Measurements from ENCODE around the gene ACP7. TPM values are rescaled to one million over a fixed set of nuclear protein-coding genes. Genes with fewer than 3 reads are reported as not detected.
A peak's percentile ranks its signal among the peaks of the same experiment; 100 is the strongest.

ACP7 gene
- total and polyA plus RNA-seq, 12 donors = not detected

- Histone ChIP-seq H3K27me3 (no peaks in the 10 kb centered on the region), H3K4me3 (no peak overlapping the region), H3K4me1 (replicated peaks in 1 of 2) (peaks cover 9 to 25% of the 10 kb centered on the region in 2 donors), H3K27ac (no peak overlapping the region), H3K9me3 (replicated peaks in 1 of 3) (no peaks in the 10 kb centered on the region), H3K36me3 (replicated peaks in 1 of 2) (no peaks in the 10 kb centered on the region)
- intact Hi-C loops (cut with DNase I) = no loop called here
- TF ChIP-seq POLR2A (IDR thresholded peaks at IDR 0.05) (no peak), CTCF (IDR thresholded peaks at IDR 0.05) (no peak)
- DNase-seq = no peak
- 92 to 96% (median 94%) methylated on average over 3 of the region's 3 CpGs for WGBS, 4 donors
These were observed 63.3 kb downstream of the ACP7 start for GRCh38 chr19:39147480-39147879.

GRCh38 chr19:39148939-39149529 is 64.9 kb downstream of the ACP7 start:
- H3K4me3 ChIP-seq = no peak overlapping the region
- TF ChIP-seq POLR2A (IDR thresholded peaks at IDR 0.05) (no peak), CTCF (IDR thresholded peaks at IDR 0.05) (no peak)
- H3K4me1 ChIP-seq (replicated peaks in 1 of 2) = peaks cover 9 to 25% of the 10 kb centered on the region in 2 donors
- no peak overlapping the region for H3K27ac ChIP-seq
- intact Hi-C loops (cut with DNase I) = no loop called here
- 94 to 98% (median 96%) methylated on average over 10 of the region's 10 CpGs for WGBS, 4 donors
- no peaks in the 10 kb centered on the region for H3K36me3 ChIP-seq (replicated peaks in 1 of 2)
- no peaks in the 10 kb centered on the region for H3K9me3 ChIP-seq (replicated peaks in 1 of 3)
- no peak for DNase-seq
- H3K27me3 ChIP-seq = no peaks in the 10 kb centered on the region

- Histone ChIP-seq H3K27me3 (no peaks in the 10 kb centered on the region), H3K9me3 (replicated peaks in 1 of 3) (no peaks in the 10 kb centered on the region), H3K27ac (peak overlapping the region in 1 of 5 donors; percentile 19), H3K4me1 (replicated peaks in 1 of 2) (peaks cover 9 to 27% of the 10 kb centered on the region in 2 donors), H3K4me3 (no peak overlapping the region), H3K36me3 (replicated peaks in 1 of 2) (no peaks in the 10 kb centered on the region)
- TF ChIP-seq CTCF (IDR thresholded peaks at IDR 0.05) = no peak
- peak in 5 of 7 donors; percentile 46 to 66 (median 53) for DNase-seq
- intact Hi-C loops (cut with DNase I) = no loop called here
- 48 to 66% (median 50%) methylated on average over 8 of the region's 8 CpGs for WGBS, 4 donors
These were observed 66.1 kb downstream of the ACP7 start for GRCh38 chr19:39150235-39150634.

- peaks cover 14 to 32% of the 10 kb centered on the region in 2 donors for H3K4me1 ChIP-seq (replicated peaks in 1 of 2)
- H3K9me3 ChIP-seq (replicated peaks in 1 of 3) = no peaks in the 10 kb centered on the region
- H3K4me3 ChIP-seq = no peak overlapping the region
- intact Hi-C loops (cut with DNase I) = no loop called here
- H3K36me3 ChIP-seq (replicated peaks in 1 of 2) = no peaks in the 10 kb centered on the region
- H3K27ac ChIP-seq = no peak overlapping the region
- TF ChIP-seq CTCF (IDR thresholded peaks at IDR 0.05) (no peak), POLR2A (IDR thresholded peaks at IDR 0.05) (no peak)
- WGBS, 4 donors = 73 to 82% (median 79%) methylated on average over 26 of the region's 26 CpGs
- H3K27me3 ChIP-seq = no peaks in the 10 kb centered on the region
- peak in 1 of 7 donors; percentile 14 for DNase-seq
These were observed 66.8 kb downstream of the ACP7 start for GRCh38 chr19:39150807-39151600.

Measured in adrenal gland (tissue), 12 donors.